ENCODE measurements around the gene ZFYVE27. TPM values are rescaled to one million over a fixed set of nuclear protein-coding genes. Genes with fewer than 3 reads are reported as not detected.

Gene ZFYVE27
- total RNA-seq, 1 experiment from 2014 or later = 26.0 TPM

DNA sequence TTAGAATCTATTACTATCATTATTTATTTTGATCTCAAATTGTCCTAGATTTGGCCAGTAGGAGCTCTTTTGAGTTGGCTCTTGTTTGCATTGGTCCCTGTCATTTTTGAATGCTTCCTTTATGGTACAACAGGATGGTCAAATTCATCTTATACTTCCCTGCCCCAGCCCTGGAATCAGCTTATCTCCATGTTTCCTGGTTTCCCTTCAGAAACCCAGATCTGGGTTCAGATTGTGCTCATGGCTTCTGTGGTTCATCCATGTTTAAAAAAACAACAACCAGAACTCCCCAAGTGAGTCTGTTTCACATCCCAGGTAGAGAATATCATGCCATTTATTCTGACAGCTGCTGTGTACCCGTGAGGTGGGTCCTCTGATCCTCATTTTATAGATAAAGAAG lies 10.6 kb downstream of the ZFYVE27 start:
- CTCF ChIA-PET = interaction anchor here (1.6 kb wide), 1 partner anchor 38 kb away, joined by 6 read pairs; no protein-coding TSS in a partner anchor
- POLR2A ChIA-PET = no interaction called here
- H3K36me3 Mint-ChIP-seq = peaks cover 47% of the 10 kb centered on the region
- H3K27me3 Mint-ChIP-seq (ENCODE audit: low read depth) = no peaks in the 10 kb centered on the region
- H3K27ac Mint-ChIP-seq = no peak overlapping the region
- no peaks in the 10 kb centered on the region for H3K4me1 Mint-ChIP-seq
- ATAC-seq = no peak
- H3K9me3 Mint-ChIP-seq = no peaks in the 10 kb centered on the region
- no peak for DNase-seq (ENCODE audit: low spot score)
- H3K4me3 Mint-ChIP-seq = no peak overlapping the region
- TF ChIP-seq ELF4 (CRISPR knock-in tag; IDR thresholded peaks at IDR 0.05; ENCODE audit: low read depth) = no peak
- no peak for TF ChIP-seq MXD4 (CRISPR knock-in tag; IDR thresholded peaks at IDR 0.05; ENCODE audit: borderline replicate concordance)
- no peak for TF ChIP-seq ZNF121 (CRISPR knock-in tag; IDR thresholded peaks at IDR 0.05)
- TF ChIP-seq SOX15 (CRISPR knock-in tag; IDR thresholded peaks at IDR 0.05) = no peak
- TF ChIP-seq MYBL2 (CRISPR knock-in tag; IDR thresholded peaks at IDR 0.05) = no peak
- TF ChIP-seq, protein P1, sequence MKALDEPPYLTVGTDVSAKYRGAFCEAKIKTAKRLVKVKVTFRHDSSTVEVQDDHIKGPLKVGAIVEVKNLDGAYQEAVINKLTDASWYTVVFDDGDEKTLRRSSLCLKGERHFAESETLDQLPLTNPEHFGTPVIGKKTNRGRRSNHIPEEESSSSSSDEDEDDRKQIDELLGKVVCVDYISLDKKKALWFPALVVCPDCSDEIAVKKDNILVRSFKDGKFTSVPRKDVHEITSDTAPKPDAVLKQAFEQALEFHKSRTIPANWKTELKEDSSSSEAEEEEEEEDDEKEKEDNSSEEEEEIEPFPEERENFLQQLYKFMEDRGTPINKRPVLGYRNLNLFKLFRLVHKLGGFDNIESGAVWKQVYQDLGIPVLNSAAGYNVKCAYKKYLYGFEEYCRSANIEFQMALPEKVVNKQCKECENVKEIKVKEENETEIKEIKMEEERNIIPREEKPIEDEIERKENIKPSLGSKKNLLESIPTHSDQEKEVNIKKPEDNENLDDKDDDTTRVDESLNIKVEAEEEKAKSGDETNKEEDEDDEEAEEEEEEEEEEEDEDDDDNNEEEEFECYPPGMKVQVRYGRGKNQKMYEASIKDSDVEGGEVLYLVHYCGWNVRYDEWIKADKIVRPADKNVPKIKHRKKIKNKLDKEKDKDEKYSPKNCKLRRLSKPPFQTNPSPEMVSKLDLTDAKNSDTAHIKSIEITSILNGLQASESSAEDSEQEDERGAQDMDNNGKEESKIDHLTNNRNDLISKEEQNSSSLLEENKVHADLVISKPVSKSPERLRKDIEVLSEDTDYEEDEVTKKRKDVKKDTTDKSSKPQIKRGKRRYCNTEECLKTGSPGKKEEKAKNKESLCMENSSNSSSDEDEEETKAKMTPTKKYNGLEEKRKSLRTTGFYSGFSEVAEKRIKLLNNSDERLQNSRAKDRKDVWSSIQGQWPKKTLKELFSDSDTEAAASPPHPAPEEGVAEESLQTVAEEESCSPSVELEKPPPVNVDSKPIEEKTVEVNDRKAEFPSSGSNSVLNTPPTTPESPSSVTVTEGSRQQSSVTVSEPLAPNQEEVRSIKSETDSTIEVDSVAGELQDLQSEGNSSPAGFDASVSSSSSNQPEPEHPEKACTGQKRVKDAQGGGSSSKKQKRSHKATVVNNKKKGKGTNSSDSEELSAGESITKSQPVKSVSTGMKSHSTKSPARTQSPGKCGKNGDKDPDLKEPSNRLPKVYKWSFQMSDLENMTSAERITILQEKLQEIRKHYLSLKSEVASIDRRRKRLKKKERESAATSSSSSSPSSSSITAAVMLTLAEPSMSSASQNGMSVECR (CRISPR knock-in tag; IDR thresholded peaks at IDR 0.05; ENCODE audit: borderline replicate concordance) = no peak
- TF ChIP-seq, protein P2, sequence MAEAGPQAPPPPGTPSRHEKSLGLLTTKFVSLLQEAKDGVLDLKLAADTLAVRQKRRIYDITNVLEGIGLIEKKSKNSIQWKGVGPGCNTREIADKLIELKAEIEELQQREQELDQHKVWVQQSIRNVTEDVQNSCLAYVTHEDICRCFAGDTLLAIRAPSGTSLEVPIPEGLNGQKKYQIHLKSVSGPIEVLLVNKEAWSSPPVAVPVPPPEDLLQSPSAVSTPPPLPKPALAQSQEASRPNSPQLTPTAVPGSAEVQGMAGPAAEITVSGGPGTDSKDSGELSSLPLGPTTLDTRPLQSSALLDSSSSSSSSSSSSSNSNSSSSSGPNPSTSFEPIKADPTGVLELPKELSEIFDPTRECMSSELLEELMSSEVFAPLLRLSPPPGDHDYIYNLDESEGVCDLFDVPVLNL (CRISPR knock-in tag; IDR thresholded peaks at IDR 0.05; ENCODE audit: borderline replicate concordance, low read depth) = no peak
- no peak for TF ChIP-seq HMGA2 (CRISPR knock-in tag; IDR thresholded peaks at IDR 0.05)
- no peak for TF ChIP-seq SMAD3 (CRISPR knock-in tag; IDR thresholded peaks at IDR 0.05; ENCODE audit: borderline replicate concordance)

DNA sequence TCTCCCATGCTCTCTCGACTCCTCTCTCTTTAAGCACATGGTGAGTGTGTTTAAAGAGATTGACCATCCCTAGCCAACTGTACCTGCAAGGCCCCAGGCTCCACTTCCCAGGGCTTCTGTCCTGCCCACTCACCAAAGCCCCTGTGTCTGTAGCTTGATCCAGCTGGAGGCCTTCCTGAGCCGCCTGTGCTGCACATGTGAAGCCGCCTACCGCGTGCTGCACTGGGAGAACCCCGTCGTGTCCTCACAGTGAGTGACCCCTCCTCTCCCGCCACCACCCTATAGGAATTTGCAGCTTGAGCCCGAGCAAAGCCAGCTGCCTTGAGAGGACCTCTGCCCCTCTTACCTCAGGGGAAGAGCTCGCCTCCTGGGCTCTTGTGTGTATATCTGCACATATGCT lies 11.2 kb downstream of the ZFYVE27 start:
- Mint-ChIP-seq H3K36me3 (peaks cover 49% of the 10 kb centered on the region), H3K4me1 (no peaks in the 10 kb centered on the region), H3K4me3 (no peak overlapping the region), H3K27me3 (ENCODE audit: low read depth) (no peaks in the 10 kb centered on the region), H3K9me3 (no peaks in the 10 kb centered on the region), H3K27ac (no peak overlapping the region)
- ATAC-seq (no peak), DNase-seq (ENCODE audit: low spot score) (no peak)
- CTCF ChIA-PET = interaction anchor here (0.5 to 1.6 kb wide), 3 partner anchors 14 to 39 kb away, joined by 3 to 6 read pairs (median 5); no protein-coding TSS in a partner anchor
- POLR2A ChIA-PET = no interaction called here
- TF ChIP-seq GABPB1 (CRISPR knock-in tag; IDR thresholded peaks at IDR 0.05) = no peak
- TF ChIP-seq SP1 (CRISPR knock-in tag; conservative IDR thresholded peaks at IDR 0.05) = no peak
- TF ChIP-seq, protein P3, sequence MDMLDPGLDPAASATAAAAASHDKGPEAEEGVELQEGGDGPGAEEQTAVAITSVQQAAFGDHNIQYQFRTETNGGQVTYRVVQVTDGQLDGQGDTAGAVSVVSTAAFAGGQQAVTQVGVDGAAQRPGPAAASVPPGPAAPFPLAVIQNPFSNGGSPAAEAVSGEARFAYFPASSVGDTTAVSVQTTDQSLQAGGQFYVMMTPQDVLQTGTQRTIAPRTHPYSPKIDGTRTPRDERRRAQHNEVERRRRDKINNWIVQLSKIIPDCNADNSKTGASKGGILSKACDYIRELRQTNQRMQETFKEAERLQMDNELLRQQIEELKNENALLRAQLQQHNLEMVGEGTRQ (CRISPR knock-in tag; IDR thresholded peaks at IDR 0.05) = no peak
- TF ChIP-seq, protein P4, sequence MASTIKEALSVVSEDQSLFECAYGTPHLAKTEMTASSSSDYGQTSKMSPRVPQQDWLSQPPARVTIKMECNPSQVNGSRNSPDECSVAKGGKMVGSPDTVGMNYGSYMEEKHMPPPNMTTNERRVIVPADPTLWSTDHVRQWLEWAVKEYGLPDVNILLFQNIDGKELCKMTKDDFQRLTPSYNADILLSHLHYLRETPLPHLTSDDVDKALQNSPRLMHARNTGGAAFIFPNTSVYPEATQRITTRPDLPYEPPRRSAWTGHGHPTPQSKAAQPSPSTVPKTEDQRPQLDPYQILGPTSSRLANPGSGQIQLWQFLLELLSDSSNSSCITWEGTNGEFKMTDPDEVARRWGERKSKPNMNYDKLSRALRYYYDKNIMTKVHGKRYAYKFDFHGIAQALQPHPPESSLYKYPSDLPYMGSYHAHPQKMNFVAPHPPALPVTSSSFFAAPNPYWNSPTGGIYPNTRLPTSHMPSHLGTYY (CRISPR knock-in tag; IDR thresholded peaks at IDR 0.05) = no peak
- TF ChIP-seq, protein P5, sequence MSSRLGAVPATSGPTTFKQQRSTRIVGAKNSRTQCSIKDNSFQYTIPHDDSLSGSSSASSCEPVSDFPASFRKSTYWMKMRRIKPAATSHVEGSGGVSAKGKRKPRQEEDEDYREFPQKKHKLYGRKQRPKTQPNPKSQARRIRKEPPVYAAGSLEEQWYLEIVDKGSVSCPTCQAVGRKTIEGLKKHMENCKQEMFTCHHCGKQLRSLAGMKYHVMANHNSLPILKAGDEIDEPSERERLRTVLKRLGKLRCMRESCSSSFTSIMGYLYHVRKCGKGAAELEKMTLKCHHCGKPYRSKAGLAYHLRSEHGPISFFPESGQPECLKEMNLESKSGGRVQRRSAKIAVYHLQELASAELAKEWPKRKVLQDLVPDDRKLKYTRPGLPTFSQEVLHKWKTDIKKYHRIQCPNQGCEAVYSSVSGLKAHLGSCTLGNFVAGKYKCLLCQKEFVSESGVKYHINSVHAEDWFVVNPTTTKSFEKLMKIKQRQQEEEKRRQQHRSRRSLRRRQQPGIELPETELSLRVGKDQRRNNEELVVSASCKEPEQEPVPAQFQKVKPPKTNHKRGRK (CRISPR knock-in tag; IDR thresholded peaks at IDR 0.05; ENCODE audit: borderline replicate concordance) = no peak
- TF ChIP-seq, protein P1 (CRISPR knock-in tag; IDR thresholded peaks at IDR 0.05; ENCODE audit: borderline replicate concordance) = no peak
- no peak for TF ChIP-seq GRHL2 (CRISPR knock-in tag; IDR thresholded peaks at IDR 0.05; ENCODE audit: insufficient replicate concordance, severe bottlenecking)
- TF ChIP-seq TP53 (CRISPR knock-in tag; IDR thresholded peaks at IDR 0.05) = no peak
- TF ChIP-seq, protein P6, sequence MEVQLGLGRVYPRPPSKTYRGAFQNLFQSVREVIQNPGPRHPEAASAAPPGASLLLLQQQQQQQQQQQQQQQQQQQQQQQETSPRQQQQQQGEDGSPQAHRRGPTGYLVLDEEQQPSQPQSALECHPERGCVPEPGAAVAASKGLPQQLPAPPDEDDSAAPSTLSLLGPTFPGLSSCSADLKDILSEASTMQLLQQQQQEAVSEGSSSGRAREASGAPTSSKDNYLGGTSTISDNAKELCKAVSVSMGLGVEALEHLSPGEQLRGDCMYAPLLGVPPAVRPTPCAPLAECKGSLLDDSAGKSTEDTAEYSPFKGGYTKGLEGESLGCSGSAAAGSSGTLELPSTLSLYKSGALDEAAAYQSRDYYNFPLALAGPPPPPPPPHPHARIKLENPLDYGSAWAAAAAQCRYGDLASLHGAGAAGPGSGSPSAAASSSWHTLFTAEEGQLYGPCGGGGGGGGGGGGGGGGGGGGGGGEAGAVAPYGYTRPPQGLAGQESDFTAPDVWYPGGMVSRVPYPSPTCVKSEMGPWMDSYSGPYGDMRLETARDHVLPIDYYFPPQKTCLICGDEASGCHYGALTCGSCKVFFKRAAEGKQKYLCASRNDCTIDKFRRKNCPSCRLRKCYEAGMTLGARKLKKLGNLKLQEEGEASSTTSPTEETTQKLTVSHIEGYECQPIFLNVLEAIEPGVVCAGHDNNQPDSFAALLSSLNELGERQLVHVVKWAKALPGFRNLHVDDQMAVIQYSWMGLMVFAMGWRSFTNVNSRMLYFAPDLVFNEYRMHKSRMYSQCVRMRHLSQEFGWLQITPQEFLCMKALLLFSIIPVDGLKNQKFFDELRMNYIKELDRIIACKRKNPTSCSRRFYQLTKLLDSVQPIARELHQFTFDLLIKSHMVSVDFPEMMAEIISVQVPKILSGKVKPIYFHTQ (CRISPR knock-in tag; IDR thresholded peaks at IDR 0.05) = no peak
- TF ChIP-seq ELF4 (CRISPR knock-in tag; IDR thresholded peaks at IDR 0.05; ENCODE audit: low read depth) = no peak

All from WTC11 (cell line).